ENCODE results near the gene MINK1.
A peak's percentile ranks its signal among the peaks of the same experiment; 100 is the strongest.

The MINK1 gene

GRCh38 chr17:4938688-4939545 lies 105.8 kb downstream of the MINK1 start:
- no peak for DNase-seq

- no peak for DNase-seq
Measured at GRCh38 chr17:4939546-4939795, 106.3 kb downstream of the MINK1 start.

- peak; percentile 97 for DNase-seq
Measured at GRCh38 chr17:4939796-4940554, 106.8 kb downstream of the MINK1 start, which contains the start of the genes RNF167 and SLC25A11. RNF167 (plus strand) TSS chr17:4940268; CDS start chr17:4940910, 642 bp downstream. SLC25A11 (minus strand) TSS chr17:4940046; CDS start chr17:4939910, 136 bp downstream.

GRCh38 chr17:4940555-4941318 lies 107.6 kb downstream of the MINK1 start:
- DNase-seq: no peak

GRCh38 chr17:4941319-4941610 lies 108.1 kb downstream of the MINK1 start:
- DNase-seq: no peak

GRCh38 chr17:4942760-4943508 lies 109.8 kb downstream of the MINK1 start:
- DNase-seq: no peak

GRCh38 chr17:4944163-4944553 lies 111.0 kb downstream of the MINK1 start:
- DNase-seq: no peak

GRCh38 chr17:4944554-4945175 lies 111.5 kb downstream of the MINK1 start:
- DNase-seq: no peak

GRCh38 chr17:4945176-4945943 lies 112.2 kb downstream of the MINK1 start:
- DNase-seq: no peak

GRCh38 chr17:4945944-4946280 lies 112.8 kb downstream of the MINK1 start:
- DNase-seq: no peak

- no peak for DNase-seq
Measured at GRCh38 chr17:4946312-4946976, 113.3 kb downstream of the MINK1 start.

- DNase-seq: no peak
Measured at GRCh38 chr17:4947010-4947410, 113.9 kb downstream of the MINK1 start.

Measured in NCI-H345 (cell line).